Activated CD4-positive, alpha-beta T cell treated with anti-CD3 and anti-CD28 coated beads for 36 hours (primary cell): Measurements from ENCODE around the gene GPX4. TPM values are rescaled to one million over a fixed set of nuclear protein-coding genes. Genes with fewer than 3 reads are reported as not detected.

Experiments
- ATAC-seq: fragments of 200-7000 bp; cut with Tn5 transposase; one replicate; pipeline ENCODE4 v1.10.0; 2021; ENCODE audit warnings: mild to moderate bottlenecking, moderate library complexity
- CTCF ChIA-PET: fragments of 350-600 bp; sonication (Branson Sonifier 250); formaldehyde crosslinking; loops from one replicate; lab custom pipeline; 2021; ENCODE audit warnings: antibody characterized with exemption; lab: Charles Lee
- POLR2A ChIA-PET: fragments of 350-600 bp; sonication (Branson Sonifier 250); formaldehyde crosslinking; loops from one replicate; lab custom pipeline; 2021; ENCODE audit warnings: antibody characterized with exemption, inconsistent platforms; lab: Charles Lee
- DNase-seq: peaks from one replicate; pipeline ENCODE4 v3.0.0-alpha.2; 2020
- H3K27ac Mint-ChIP-seq: one replicate; pipeline ENCODE4 v1.8.0; 2021; ENCODE audit warnings: mixed read lengths
- H3K27me3 Mint-ChIP-seq: one replicate; pipeline ENCODE4 v1.8.0; 2021; ENCODE audit warnings: mixed read lengths
- H3K36me3 Mint-ChIP-seq: one replicate; pipeline ENCODE4 v1.8.0; 2021; ENCODE audit warnings: low read depth, mixed read lengths
- H3K4me1 Mint-ChIP-seq: one replicate; pipeline ENCODE4 v1.8.0; 2021; ENCODE audit warnings: mixed read lengths
- H3K4me3 Mint-ChIP-seq: one replicate; pipeline ENCODE4 v1.8.0; 2021; ENCODE audit warnings: mild to moderate bottlenecking, moderate library complexity, mixed read lengths
- H3K9me3 Mint-ChIP-seq: one replicate; pipeline ENCODE4 v1.8.0; 2021; ENCODE audit warnings: low read depth, mixed read lengths
- intact Hi-C, 2 experiments: fragments of 100-400 bp; cut with DNase I in 1 of 2; cut with micrococcal nuclease in 1 of 2; formaldehyde crosslinking; loops; one replicate each; pipeline versions ENCODE4 v1.14.2 to v1.15.1; 2022 to 2024; cut with DNase I, micrococcal nuclease
- total RNA-seq, 2 experiments: library from RNA; stranded (reverse); gene quantifications; one replicate each; pipeline ENCODE4 v1.2.3, GENCODE V29; 2021

GPX4 gene
- total RNA-seq, 2 experiments from 2014 or later = 192 to 218 TPM

- ATAC-seq = no peak
- ChIA-PET CTCF (interaction anchor here (2.1 kb wide), 1 partner anchor 152 kb away, joined by 7 read pairs; no protein-coding TSS in a partner anchor), POLR2A (interaction anchor here (0.6 to 0.8 kb wide), 3 partner anchors 9 to 62 kb away, joined by 3 to 5 read pairs (median 3); no protein-coding TSS in a partner anchor)
- H3K9me3 Mint-ChIP-seq = no peaks in the 10 kb centered on the region
- peaks cover 40% of the 10 kb centered on the region for H3K4me1 Mint-ChIP-seq
- H3K27ac Mint-ChIP-seq = peak overlapping the region; percentile 24
- peak overlapping the region; percentile 88 for H3K4me3 Mint-ChIP-seq
- DNase-seq = no peak
- H3K36me3 Mint-ChIP-seq = peaks cover 28% of the 10 kb centered on the region
- intact Hi-C loops = no loop called here
- no peaks in the 10 kb centered on the region for H3K27me3 Mint-ChIP-seq
Observed at GRCh38 chr19:1093330-1093729, 10.5 kb upstream of the GPX4 start.

DNA sequence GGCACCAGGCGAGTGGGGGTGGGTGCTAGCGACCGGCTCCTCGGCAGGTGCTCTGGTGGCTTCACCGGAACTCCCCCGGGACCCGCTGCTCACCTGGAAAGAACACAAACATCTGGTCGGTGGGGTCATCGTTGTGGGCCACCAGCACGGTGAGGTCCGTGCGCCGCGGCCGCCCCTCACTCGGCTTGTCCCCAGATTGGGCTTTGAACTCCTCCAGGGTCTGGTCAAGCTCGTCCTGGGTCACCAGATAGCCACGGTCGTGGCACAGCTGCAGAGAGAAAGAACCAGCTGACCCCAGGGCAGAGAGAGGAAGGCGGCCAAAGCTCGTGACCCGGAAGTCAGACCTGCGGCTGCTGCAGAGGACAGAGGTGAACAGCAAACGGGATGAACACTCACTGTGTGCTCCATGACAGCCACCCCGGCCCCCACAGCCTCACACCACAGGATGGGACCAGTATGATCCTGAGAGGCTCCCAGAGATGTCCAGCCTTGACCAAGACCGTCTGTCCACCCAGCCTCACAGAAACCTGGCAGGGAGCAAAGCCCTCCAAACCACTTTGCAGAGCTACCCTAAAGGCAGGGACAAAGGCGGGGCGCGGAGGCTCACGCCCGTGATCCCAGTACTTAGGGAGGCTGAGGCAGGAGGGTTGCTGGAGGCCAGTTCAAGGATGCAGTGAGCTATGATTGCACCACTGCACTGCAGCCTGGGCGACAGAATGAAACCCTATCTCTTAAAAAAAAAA is 9.8 kb upstream of the GPX4 start:
- H3K36me3 Mint-ChIP-seq = peaks cover 25% of the 10 kb centered on the region
- DNase-seq = no peak
- H3K27me3 Mint-ChIP-seq = no peaks in the 10 kb centered on the region
- peaks cover 42% of the 10 kb centered on the region for H3K4me1 Mint-ChIP-seq
- H3K27ac Mint-ChIP-seq = peak overlapping the region; percentile 80
- ChIA-PET CTCF (interaction anchor here (0.7 to 2.1 kb wide), 5 partner anchors 9 to 151 kb away, joined by 3 to 7 read pairs (median 3); partner anchors contain the start of gene ARHGAP45), POLR2A (interaction anchor here (0.6 to 0.8 kb wide), 2 partner anchors 10 to 63 kb away, joined by 3 to 5 read pairs; no protein-coding TSS in a partner anchor)
- ATAC-seq = no peak
- no peaks in the 10 kb centered on the region for H3K9me3 Mint-ChIP-seq
- intact Hi-C loops = loop anchor here (2.0 kb wide), 2 partner anchors 17 to 173 kb away; no protein-coding TSS in a partner anchor
- peak overlapping the region; percentile 88 for H3K4me3 Mint-ChIP-seq

DNA sequence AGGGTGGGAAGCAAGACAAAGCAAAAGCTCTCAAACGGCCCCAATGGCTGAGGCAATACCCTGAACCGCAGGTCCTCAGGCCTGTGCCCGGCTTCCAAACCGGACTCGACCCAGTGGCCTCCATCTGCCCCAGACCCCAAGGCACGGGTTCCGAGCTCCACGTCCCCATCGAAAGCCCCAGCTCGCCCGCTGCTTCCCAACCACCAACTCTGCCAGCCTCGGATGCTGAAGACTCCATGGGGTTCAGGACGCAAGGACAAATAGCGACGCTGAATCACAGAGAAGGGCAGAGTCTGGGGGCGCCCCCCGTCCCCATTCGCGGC is 9.2 kb upstream of the GPX4 start:
- Mint-ChIP-seq H3K4me3 (peak overlapping the region; percentile 88), H3K4me1 (peaks cover 44% of the 10 kb centered on the region), H3K9me3 (peaks cover under 1% of the 10 kb centered on the region), H3K36me3 (peaks cover 25% of the 10 kb centered on the region), H3K27me3 (no peaks in the 10 kb centered on the region), H3K27ac (peak overlapping the region; percentile 80)
- DNase-seq = no peak
- ATAC-seq = peak; percentile 3
- intact Hi-C loops = loop anchor here (2.0 kb wide), 2 partner anchors 18 to 172 kb away; no protein-coding TSS in a partner anchor
- CTCF ChIA-PET = interaction anchor here (0.7 to 2.1 kb wide), 5 partner anchors 8 to 150 kb away, joined by 3 to 7 read pairs (median 3); partner anchors contain the start of gene ARHGAP45
- POLR2A ChIA-PET = interaction anchor here (0.7 kb wide), 1 partner anchor 9 kb away, joined by 3 read pairs; no protein-coding TSS in a partner anchor

- POLR2A ChIA-PET = interaction anchor here (0.7 kb wide), 1 partner anchor 9 kb away, joined by 3 read pairs; no protein-coding TSS in a partner anchor
- DNase-seq = peak; percentile 99
- intact Hi-C loops = loop anchor here (1.0 to 5.0 kb wide), 10 partner anchors 13 to 299 kb away; partner anchors contain the start of genes ABCA7 (in 1 of the 2), ARHGAP45 (in 1 of the 2), RNU6-2 (in 1 of the 2) and STK11 (in 1 of the 2)
- Mint-ChIP-seq H3K9me3 (peaks cover 4% of the 10 kb centered on the region), H3K27ac (peak within 1 kb of the TSS; percentile 93), H3K4me1 (peaks cover 49% of the 10 kb centered on the region), H3K36me3 (peaks cover 25% of the 10 kb centered on the region), H3K27me3 (no peaks in the 10 kb centered on the region), H3K4me3 (peak within 1 kb of the TSS; percentile 88)
- CTCF ChIA-PET = interaction anchor here (0.7 to 2.1 kb wide), 4 partner anchors 8 to 150 kb away, joined by 3 to 7 read pairs (median 3); partner anchors contain the start of gene ARHGAP45
- ATAC-seq = peak; percentile 89
Observed at GRCh38 chr19:1094978-1095701, 8.7 kb upstream of the GPX4 start, which contains the start of gene POLR2E. POLR2E (minus strand) TSS chr19:1095375; CDS start chr19:1095315, 60 bp downstream.

DNA sequence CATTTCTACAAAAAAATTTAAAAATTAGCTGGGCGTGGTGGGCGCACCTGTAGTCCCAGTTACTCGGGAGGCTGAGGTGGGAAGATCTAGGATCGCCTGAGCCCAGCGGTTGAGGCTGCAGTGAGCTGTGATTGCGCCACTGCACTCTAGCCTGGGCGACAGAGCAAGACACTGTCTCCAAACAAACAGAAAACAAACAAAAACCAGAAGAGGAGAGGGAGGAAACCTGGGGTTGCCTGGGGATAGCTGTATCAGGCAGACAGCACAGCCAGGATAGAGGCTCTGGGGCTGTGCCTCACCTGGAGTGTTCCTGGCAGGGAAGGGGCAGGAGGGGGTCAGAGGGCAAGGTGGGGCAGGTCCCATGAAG is 6.0 kb upstream of the GPX4 start:
- intact Hi-C loops = loop anchor here in 1 of 2 experiments (5.0 kb wide), 1 partner anchor 35 kb away; no protein-coding TSS in a partner anchor
- Mint-ChIP-seq H3K27ac (peak overlapping the region; percentile 18), H3K27me3 (no peaks in the 10 kb centered on the region), H3K36me3 (peaks cover 19% of the 10 kb centered on the region), H3K9me3 (peaks cover 4% of the 10 kb centered on the region), H3K4me1 (peaks cover 64% of the 10 kb centered on the region), H3K4me3 (no peak overlapping the region)
- POLR2A ChIA-PET = no interaction called here
- DNase-seq (no peak), ATAC-seq (no peak)
- CTCF ChIA-PET = interaction anchor here (0.6 to 1.4 kb wide), 2 partner anchors 33 to 127 kb away, joined by 3 to 4 read pairs; no protein-coding TSS in a partner anchor

DNA sequence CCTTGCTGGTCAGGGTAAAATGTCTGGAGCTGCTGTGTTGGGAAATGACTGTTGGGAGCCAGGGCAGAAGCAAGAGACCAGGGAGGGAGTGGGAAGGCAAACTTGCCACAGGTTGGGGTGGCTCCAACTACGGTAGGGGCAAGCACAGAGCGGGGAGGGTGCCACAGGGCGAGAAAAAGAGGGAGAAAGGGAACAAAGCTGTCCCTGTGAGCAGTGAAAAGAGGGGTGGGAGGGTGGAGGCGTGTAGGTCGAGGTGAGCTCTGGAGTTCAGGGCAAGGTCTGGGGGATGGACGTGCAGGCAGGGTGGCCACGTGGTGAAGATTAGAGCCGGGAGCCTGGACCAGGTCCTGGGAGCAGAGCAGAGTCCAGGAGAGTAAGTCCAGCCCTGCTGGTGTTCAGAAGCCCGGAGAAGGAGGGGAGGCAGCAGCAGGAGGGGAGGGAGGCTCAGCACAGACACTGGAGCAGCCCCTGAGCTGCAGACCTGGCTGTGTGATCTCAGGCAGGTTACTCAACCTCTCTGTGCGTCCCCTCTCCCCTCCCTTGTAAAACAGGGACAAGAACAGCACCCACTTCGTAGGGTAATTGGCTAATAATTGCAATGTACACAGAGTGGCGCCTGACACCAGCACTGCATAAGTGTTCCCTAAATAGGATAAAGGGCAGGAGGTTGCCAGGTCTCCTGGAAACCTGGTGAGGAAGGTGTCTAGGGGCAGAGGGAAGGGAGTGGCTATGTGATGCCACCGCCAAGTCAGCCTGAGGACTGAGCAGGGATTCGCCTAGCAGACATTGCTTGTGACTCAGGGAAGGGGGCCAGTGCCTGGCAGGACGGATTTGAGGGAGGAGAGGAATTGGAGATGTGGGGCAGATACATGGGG is 5.4 kb upstream of the GPX4 start:
- ChIA-PET POLR2A (no interaction called here), CTCF (interaction anchor here (0.6 to 1.4 kb wide), 2 partner anchors 33 to 127 kb away, joined by 3 to 4 read pairs; no protein-coding TSS in a partner anchor)
- Mint-ChIP-seq H3K4me1 (peaks cover 67% of the 10 kb centered on the region), H3K27ac (peak overlapping the region; percentile 61), H3K9me3 (peaks cover 4% of the 10 kb centered on the region), H3K36me3 (peaks cover 13% of the 10 kb centered on the region), H3K27me3 (no peaks in the 10 kb centered on the region), H3K4me3 (no peak overlapping the region)
- DNase-seq (no peak), ATAC-seq (no peak)
- intact Hi-C loops = loop anchor here (1.0 to 5.0 kb wide), 4 partner anchors 21 to 107 kb away; partner anchors contain the start of gene STK11 (in 1 of the 2)

DNA sequence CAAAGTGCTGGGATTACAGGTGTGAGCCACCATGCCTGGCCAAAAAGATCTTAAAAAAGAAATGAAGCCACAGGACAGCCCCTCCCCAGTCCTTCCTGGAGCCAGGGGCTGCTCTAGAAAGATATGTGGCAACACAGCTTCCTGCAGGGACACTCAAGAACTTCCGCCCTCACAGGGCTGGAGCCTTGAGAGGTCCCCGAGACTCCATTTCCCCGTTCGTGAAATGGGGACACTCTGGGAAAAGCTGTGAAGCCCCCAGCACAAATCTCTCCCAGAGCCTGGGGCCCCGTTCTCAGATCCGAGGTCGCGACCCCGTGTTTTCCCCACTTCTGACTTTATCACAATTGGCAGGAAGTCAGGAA is 2.5 kb upstream of the GPX4 start:
- peak overlapping the region; percentile 32 for H3K4me3 Mint-ChIP-seq
- ChIA-PET POLR2A (interaction anchor here (0.5 kb wide), 1 partner anchor 989 kb away, joined by 3 read pairs; no protein-coding TSS in a partner anchor), CTCF (interaction anchor here (0.6 to 1.4 kb wide), 4 partner anchors 12 to 178 kb away, joined by 3 to 4 read pairs (median 3); no protein-coding TSS in a partner anchor)
- peaks cover 62% of the 10 kb centered on the region for H3K4me1 Mint-ChIP-seq
- DNase-seq (no peak), ATAC-seq (no peak)
- peaks cover 4% of the 10 kb centered on the region for H3K9me3 Mint-ChIP-seq
- peaks cover 4% of the 10 kb centered on the region for H3K36me3 Mint-ChIP-seq
- H3K27me3 Mint-ChIP-seq = no peaks in the 10 kb centered on the region
- intact Hi-C loops = loop anchor here in 1 of 2 experiments (5.0 kb wide), 1 partner anchor 34 kb away; the partner anchor contains the start of gene ARHGAP45
- H3K27ac Mint-ChIP-seq = peak overlapping the region; percentile 83

DNA sequence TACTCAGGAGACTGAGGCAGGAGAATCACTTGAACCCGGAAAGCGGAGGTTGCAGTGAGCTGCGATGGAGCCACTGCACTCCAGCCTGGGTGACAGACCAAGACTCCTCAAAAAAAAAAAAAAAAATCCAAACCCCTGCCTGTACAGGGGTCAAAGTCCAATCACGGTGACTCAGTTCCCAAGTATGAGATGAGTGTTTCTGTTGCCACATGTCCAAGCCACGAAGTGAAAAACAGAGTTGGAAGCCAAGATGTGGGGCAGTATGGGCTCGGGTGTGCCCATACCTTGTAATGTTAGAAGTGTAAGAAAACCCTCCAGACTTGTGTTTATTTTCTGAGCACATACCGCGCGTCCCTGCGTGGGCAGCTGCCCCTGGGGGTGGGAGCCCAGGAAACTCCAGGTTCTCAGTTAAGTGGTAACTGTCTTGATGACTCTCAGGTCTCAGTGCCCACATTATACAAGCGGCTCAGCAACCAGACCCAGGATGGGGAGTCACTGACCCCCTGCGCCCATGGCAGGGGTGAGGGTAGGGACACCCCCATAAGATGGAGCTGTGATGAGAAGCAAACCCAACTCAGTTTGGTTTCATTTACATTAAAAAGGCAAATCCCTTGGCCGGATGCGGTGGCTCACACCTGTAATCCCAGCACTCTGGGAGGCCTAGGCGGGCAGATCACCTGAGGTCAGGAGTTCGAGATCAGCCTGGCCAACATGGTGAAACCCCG is 1.2 kb upstream of the GPX4 start:
- H3K27me3 Mint-ChIP-seq = no peaks in the 10 kb centered on the region
- peak overlapping the region; percentile 83 for H3K27ac Mint-ChIP-seq
- H3K9me3 Mint-ChIP-seq = peaks cover 4% of the 10 kb centered on the region
- POLR2A ChIA-PET = interaction anchor here (0.6 kb wide), 2 partner anchors 10 to 30 kb away, joined by 3 to 12 read pairs; no protein-coding TSS in a partner anchor
- H3K36me3 Mint-ChIP-seq = peaks cover 7% of the 10 kb centered on the region
- ATAC-seq = peak; percentile 24
- CTCF ChIA-PET = interaction anchor here (0.6 to 1.8 kb wide), 6 partner anchors 8 to 179 kb away, joined by 3 to 4 read pairs (median 3); partner anchors contain the start of gene ATP5F1D
- peak; percentile 85 for DNase-seq
- H3K4me3 Mint-ChIP-seq = peak overlapping the region; percentile 61
- peaks cover 63% of the 10 kb centered on the region for H3K4me1 Mint-ChIP-seq
- intact Hi-C loops = loop anchor here (1.0 to 5.0 kb wide), 7 partner anchors 35 to 182 kb away; partner anchors contain the start of genes ATP5F1D (in 2 of the 2), RNU6-2 (in 2 of the 2), TMEM259 (in 2 of the 2) and ARHGAP45 (in 1 of the 2)

GRCh38 chr19:1103132-1103707 is 574 bp upstream of the GPX4 start:
- DNase-seq (no peak), ATAC-seq (no peak)
- intact Hi-C loops = loop anchor here (1.0 to 5.0 kb wide), 6 partner anchors 36 to 166 kb away; partner anchors contain the start of genes ATP5F1D (in 2 of the 2), RNU6-2 (in 2 of the 2), TMEM259 (in 2 of the 2) and ARHGAP45 (in 1 of the 2)
- CTCF ChIA-PET = interaction anchor here (0.6 to 1.8 kb wide), 5 partner anchors 9 to 166 kb away, joined by 3 to 4 read pairs (median 3); partner anchors contain the start of gene ATP5F1D
- Mint-ChIP-seq H3K4me3 (peak overlapping the region; percentile 61), H3K27me3 (no peaks in the 10 kb centered on the region), H3K4me1 (peaks cover 57% of the 10 kb centered on the region), H3K9me3 (peaks cover 4% of the 10 kb centered on the region), H3K36me3 (peaks cover 7% of the 10 kb centered on the region), H3K27ac (peak overlapping the region; percentile 83)
- POLR2A ChIA-PET = interaction anchor here (0.6 kb wide), 1 partner anchor 10 kb away, joined by 3 read pairs; no protein-coding TSS in a partner anchor
